Hepatocyte (in vitro differentiated cells): ENCODE measurements around the gene LSM6. TPM values are rescaled to one million over a fixed set of nuclear protein-coding genes. Genes with fewer than 3 reads are reported as not detected.
A peak's percentile ranks its signal among the peaks of the same experiment; 100 is the strongest.

Experiments
- DNase-seq: peaks from one replicate; pipeline ENCODE4 v3.0.0-alpha.2; 2016; ENCODE audit warnings: low spot score
- H2AFZ ChIP-seq: fragments of 200-600 bp; sonication (generic); 2 replicates; pipeline ENCODE4 v1.6.0; 2016; ENCODE audit warnings: antibody characterized with exemption, mild to moderate bottlenecking
- H3K27ac ChIP-seq: fragments of 200-600 bp; sonication (generic); 2 replicates; pipeline ENCODE4 v1.5.1; 2016; ENCODE audit warnings: mild to moderate bottlenecking
- H3K27me3 ChIP-seq: fragments of 200-600 bp; sonication (generic); 2 replicates; pipeline ENCODE4 v1.6.1; 2016
- H3K36me3 ChIP-seq: fragments of 200-600 bp; sonication (generic); replicated peaks from 2 replicates; pipeline ENCODE4 v1.5.1; 2016; ENCODE audit warnings: low read depth; ENCODE audit not compliant: insufficient read depth
- H3K4me1 ChIP-seq: fragments of 200-600 bp; sonication (generic); 2 replicates; pipeline ENCODE4 v1.5.1; 2016; ENCODE audit warnings: mild to moderate bottlenecking, moderate library complexity; ENCODE audit not compliant: insufficient read depth
- H3K4me2 ChIP-seq: fragments of 200-600 bp; sonication (generic); 2 replicates; pipeline ENCODE4 v1.6.0; 2016
- H3K4me3 ChIP-seq: fragments of 200-600 bp; sonication (generic); 2 replicates; pipeline ENCODE4 v1.5.1; 2016; ENCODE audit warnings: mild to moderate bottlenecking
- H3K79me2 ChIP-seq: fragments of 200-600 bp; sonication (generic); 2 replicates; pipeline ENCODE4 v1.6.0; 2017; ENCODE audit warnings: mild to moderate bottlenecking
- H3K9me2 ChIP-seq: fragments of 200-600 bp; sonication (generic); replicated peaks from 2 replicates; pipeline ENCODE4 v1.6.0; 2017; ENCODE audit warnings: mild to moderate bottlenecking; ENCODE audit not compliant: insufficient read depth
- H3K9me3 ChIP-seq: fragments of 200-600 bp; sonication (generic); 2 replicates; pipeline ENCODE4 v1.5.1; 2016; ENCODE audit warnings: low read depth, mild to moderate bottlenecking
- H4K20me1 ChIP-seq: fragments of 200-600 bp; sonication (generic); 2 replicates; pipeline ENCODE4 v1.6.0; 2016; ENCODE audit warnings: mild to moderate bottlenecking; ENCODE audit not compliant: insufficient read depth, poor library complexity, severe bottlenecking
- CTCF ChIP-seq: fragments of 200-600 bp; sonication (generic); IDR thresholded peaks from 2 replicates; pipeline ENCODE4 v1.5.1; 2016; ENCODE audit warnings: antibody characterized with exemption, mild to moderate bottlenecking; ENCODE audit not compliant: poor library complexity
- EZH2 ChIP-seq: fragments of 200-600 bp; sonication (generic); IDR thresholded peaks from 2 replicates; pipeline ENCODE4 v1.6.1; 2016; ENCODE audit warnings: antibody characterized with exemption, mild to moderate bottlenecking, borderline replicate concordance
- EZH2phosphoT487 ChIP-seq: fragments of 200-600 bp; sonication (generic); IDR thresholded peaks from one replicate; pipeline ENCODE4 v1.6.1; 2018; ENCODE audit warnings: antibody characterized with exemption, mild to moderate bottlenecking, low read depth, moderate library complexity; ENCODE audit not compliant: unreplicated experiment, severe bottlenecking
- WGBS: methylation state at CpG from one replicate; pipeline ENCODE4 v1.1.6; 2016; ENCODE audit warnings: low lambda C conversion rate; ENCODE audit errors: missing lambda C conversion rate; 5-methylcytosine and 5-hydroxymethylcytosine counted together
- polyA plus RNA-seq: library from polyadenylated mRNA; unstranded; fragments of >200 nt; fragmentation: Nextera tagmentation; extraction: Ambion mirVana; gene quantifications from 2 replicates; pipeline ENCODE4 v1.2.1, GENCODE V29; 2016
- total RNA-seq: library from RNA; depleted of rRNA; stranded (reverse); fragments of >200 nt; gene quantifications from 2 replicates; pipeline ENCODE4 v1.2.3, GENCODE V29; 2014

The LSM6 gene
- total and polyA plus RNA-seq, 2 experiments from 2014 or later, result 51.0 to 75.5 TPM

- WGBS, result 89% methylated on average over 2 of the region's 2 CpGs
These were observed 39.6 kb upstream of the LSM6 start for GRCh38 chr4:146135941-146136340.

GRCh38 chr4:146142768-146143167 is 32.8 kb upstream of the LSM6 start:
- TF ChIP-seq EZH2phosphoT487 (no peak), EZH2 (no peak), CTCF (no peak)
- no peaks in the 10 kb centered on the region for H4K20me1 ChIP-seq
- no peaks in the 10 kb centered on the region for H3K27me3 ChIP-seq
- no peaks in the 10 kb centered on the region for H3K36me3 ChIP-seq
- no peaks in the 10 kb centered on the region for H3K79me2 ChIP-seq
- H3K4me2 ChIP-seq, result no peak overlapping the region
- no peak overlapping the region for H2AFZ ChIP-seq
- no peaks in the 10 kb centered on the region for H3K9me2 ChIP-seq
- H3K9me3 ChIP-seq, result no peaks in the 10 kb centered on the region
- H3K4me3 ChIP-seq, result no peak overlapping the region
- no peak overlapping the region for H3K27ac ChIP-seq
- no peak for DNase-seq
- H3K4me1 ChIP-seq, result peaks cover 3% of the 10 kb centered on the region

More at GRCh38 chr4:146135941-146136340, 39.6 kb upstream of the LSM6 start:
- no peaks in the 10 kb centered on the region for H3K36me3 ChIP-seq
- TF ChIP-seq CTCF (no peak), EZH2 (no peak), EZH2phosphoT487 (no peak)
- no peak overlapping the region for H3K27ac ChIP-seq
- no peak for DNase-seq
- H4K20me1 ChIP-seq, result no peaks in the 10 kb centered on the region
- H2AFZ ChIP-seq, result no peak overlapping the region
- no peaks in the 10 kb centered on the region for H3K27me3 ChIP-seq
- no peaks in the 10 kb centered on the region for H3K9me3 ChIP-seq
- H3K4me3 ChIP-seq, result no peak overlapping the region
- no peaks in the 10 kb centered on the region for H3K4me1 ChIP-seq
- H3K9me2 ChIP-seq, result no peaks in the 10 kb centered on the region
- H3K4me2 ChIP-seq, result no peak overlapping the region
- no peaks in the 10 kb centered on the region for H3K79me2 ChIP-seq

- Histone ChIP-seq H3K27ac (no peak overlapping the region), H3K4me3 (no peak overlapping the region), H3K27me3 (no peaks in the 10 kb centered on the region), H3K4me1 (peaks cover 3% of the 10 kb centered on the region), H3K79me2 (no peaks in the 10 kb centered on the region), H3K9me2 (no peaks in the 10 kb centered on the region), H3K4me2 (no peak overlapping the region), H2AFZ (no peak overlapping the region), H3K9me3 (no peaks in the 10 kb centered on the region), H4K20me1 (no peaks in the 10 kb centered on the region), H3K36me3 (no peaks in the 10 kb centered on the region)
- WGBS, result 79% methylated on average over 3 of the region's 3 CpGs
- TF ChIP-seq CTCF (no peak), EZH2phosphoT487 (no peak), EZH2 (no peak)
- DNase-seq, result no peak
These were observed 31.6 kb upstream of the LSM6 start for GRCh38 chr4:146143888-146144287.

- H2AFZ ChIP-seq, result no peak overlapping the region
- WGBS, result 80% methylated on average over 3 of the region's 3 CpGs
- no peaks in the 10 kb centered on the region for H3K79me2 ChIP-seq
- no peaks in the 10 kb centered on the region for H3K9me3 ChIP-seq
- H3K4me2 ChIP-seq, result no peak overlapping the region
- no peak overlapping the region for H3K4me3 ChIP-seq
- no peak for TF ChIP-seq EZH2phosphoT487
- no peak for TF ChIP-seq EZH2
- no peak for TF ChIP-seq CTCF
- peaks cover 3% of the 10 kb centered on the region for H3K4me1 ChIP-seq
- H4K20me1 ChIP-seq, result no peaks in the 10 kb centered on the region
- peak overlapping the region; percentile 65 for H3K27ac ChIP-seq
- no peaks in the 10 kb centered on the region for H3K9me2 ChIP-seq
- peak; percentile 44 for DNase-seq
- no peaks in the 10 kb centered on the region for H3K27me3 ChIP-seq
- H3K36me3 ChIP-seq, result no peaks in the 10 kb centered on the region
These were observed 28.6 kb upstream of the LSM6 start for GRCh38 chr4:146146918-146147317.
